ENCODE data around the gene ENTPD6. TPM values are rescaled to one million over a fixed set of nuclear protein-coding genes. Genes with fewer than 3 reads are reported as not detected.
"Not testable (repeated sequence)": the region's sequence is repeated elsewhere in the genome, so short reads cannot be mapped to it uniquely, and the experiment has no call there.

Gene ENTPD6
- 53.5 and 53.6 TPM in 2 replicates for total RNA-seq (2014; rRNA removed; shearing (Covaris generic))

DNA sequence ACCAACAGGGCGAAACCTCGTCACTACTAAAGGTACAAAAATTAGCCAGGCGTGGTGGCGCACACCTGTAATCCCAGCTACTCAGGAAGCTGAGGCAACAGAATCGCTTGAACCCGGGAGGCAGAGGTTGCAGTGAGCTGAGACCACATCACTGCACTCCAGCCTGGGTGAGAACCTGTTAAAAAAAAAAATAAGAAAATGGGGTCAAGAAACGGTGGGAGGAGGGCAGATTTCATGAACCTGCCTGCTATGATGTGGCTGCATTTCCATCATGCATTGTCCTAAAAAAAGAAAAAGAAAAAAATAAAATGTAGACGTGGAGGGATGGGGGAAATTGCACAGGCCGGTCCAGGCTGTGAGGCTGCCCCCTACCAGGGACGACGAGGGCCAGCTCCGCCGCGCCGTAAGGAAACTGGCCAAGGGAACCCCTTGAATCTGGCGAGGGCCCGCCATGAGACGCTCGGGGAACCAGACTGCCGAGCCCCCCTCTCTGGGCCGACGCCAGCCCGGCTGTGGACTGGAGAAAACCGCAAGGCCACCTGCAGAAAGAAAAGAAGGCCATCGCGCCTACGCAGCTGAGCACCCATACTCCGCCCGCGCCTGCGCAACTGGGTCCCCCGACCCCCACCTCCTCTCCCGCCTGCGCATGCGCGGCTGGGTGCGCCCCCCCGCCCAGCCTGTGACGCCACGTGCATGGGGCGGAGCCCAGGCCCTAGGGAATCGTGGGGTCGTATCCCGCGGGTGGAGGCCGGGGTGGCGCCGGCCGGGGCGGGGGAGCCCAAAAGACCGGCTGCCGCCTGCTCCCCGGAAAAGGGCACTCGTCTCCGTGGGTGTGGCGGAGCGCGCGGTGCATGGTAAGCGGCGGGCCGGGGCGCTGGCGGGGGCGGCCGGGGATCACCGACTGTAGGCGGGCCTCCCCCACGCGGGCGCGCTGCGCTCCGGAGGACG lies at the start of gene ENTPD6:
TSS of gene ENTPD6 (plus strand) at position 699 of the 948 bp plus-strand sequence. CDS start 10,825 bp downstream, outside the sequence.
- no peaks in the 10 kb centered on the region for H3K27me3 ChIP-seq
- H3K9me3 ChIP-seq (replicated peaks): no peaks in the 10 kb centered on the region
- H3K36me3 ChIP-seq: no peaks in the 10 kb centered on the region
- peak within 1 kb of the TSS; percentile 53 for H3K27ac ChIP-seq
- H3K4me1 ChIP-seq: peaks cover 8% of the 10 kb centered on the region
- peak within 1 kb of the TSS; percentile 89 for H3K4me3 ChIP-seq
- peak; percentile 93 to 95 for DNase-seq

DNA sequence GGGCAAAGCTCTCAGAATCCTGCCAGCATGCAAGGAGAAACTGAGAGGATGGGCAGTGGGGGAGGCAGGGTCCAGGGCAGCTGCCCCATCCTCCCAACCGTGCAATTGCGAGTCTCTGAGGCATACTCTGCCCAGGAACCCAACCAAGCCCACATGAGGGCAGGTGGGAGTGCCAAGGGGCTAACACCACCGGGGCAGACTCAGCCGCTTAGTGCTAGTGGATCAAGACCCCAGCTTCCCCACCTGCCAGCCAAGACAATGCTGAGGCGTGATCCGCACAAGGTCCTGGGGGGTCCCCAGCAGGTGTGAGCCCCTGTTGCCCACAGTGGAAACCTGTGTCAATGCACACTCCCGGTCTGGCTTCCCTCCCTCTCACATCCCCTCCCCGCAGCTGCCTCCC lies 48.5 kb upstream of the ENTPD6 start:
- Histone ChIP-seq H3K27me3 (0 out of 2 replicates have a peak, but pooled peaks cover 3% of the 10 kb centered on the region), H3K4me1 (no peaks in the 10 kb centered on the region; the same call in 1 of the 2 replicates), H3K27ac (no peak overlapping the region), H3K9me3 (replicated peaks) (no peaks in the 10 kb centered on the region), H3K4me3 (no peak overlapping the region), H3K36me3 (no peaks in the 10 kb centered on the region)
- no peak for DNase-seq

DNA sequence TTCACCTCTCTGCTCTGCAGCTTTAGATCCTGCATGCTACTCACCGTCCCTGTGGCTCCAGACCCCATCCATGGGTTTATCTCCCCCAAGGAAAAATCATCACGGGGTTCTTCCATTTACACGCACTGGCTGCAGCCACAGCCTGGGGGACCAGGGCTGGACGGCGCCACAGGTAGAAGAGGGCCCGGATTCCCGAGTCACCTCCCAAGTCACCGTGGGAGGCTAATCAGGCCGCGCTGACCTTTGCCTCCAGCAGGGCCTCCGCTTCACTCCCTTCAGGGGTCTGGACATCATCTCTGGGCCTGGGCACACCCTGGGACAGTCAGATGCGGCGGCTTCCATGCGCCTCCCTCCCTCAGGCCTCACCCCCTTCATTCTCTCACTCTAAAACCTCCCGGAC lies 47.8 kb upstream of the ENTPD6 start:
- H3K4me1 ChIP-seq: no peaks in the 10 kb centered on the region; the same call in 1 of the 2 replicates
- H3K9me3 ChIP-seq (replicated peaks): no peaks in the 10 kb centered on the region
- H3K36me3 ChIP-seq: no peaks in the 10 kb centered on the region
- H3K27me3 ChIP-seq: 0 out of 2 replicates have a peak, but pooled peaks cover 3% of the 10 kb centered on the region
- no peak overlapping the region for H3K4me3 ChIP-seq
- H3K27ac ChIP-seq: no peak overlapping the region
- no peak for DNase-seq

DNA sequence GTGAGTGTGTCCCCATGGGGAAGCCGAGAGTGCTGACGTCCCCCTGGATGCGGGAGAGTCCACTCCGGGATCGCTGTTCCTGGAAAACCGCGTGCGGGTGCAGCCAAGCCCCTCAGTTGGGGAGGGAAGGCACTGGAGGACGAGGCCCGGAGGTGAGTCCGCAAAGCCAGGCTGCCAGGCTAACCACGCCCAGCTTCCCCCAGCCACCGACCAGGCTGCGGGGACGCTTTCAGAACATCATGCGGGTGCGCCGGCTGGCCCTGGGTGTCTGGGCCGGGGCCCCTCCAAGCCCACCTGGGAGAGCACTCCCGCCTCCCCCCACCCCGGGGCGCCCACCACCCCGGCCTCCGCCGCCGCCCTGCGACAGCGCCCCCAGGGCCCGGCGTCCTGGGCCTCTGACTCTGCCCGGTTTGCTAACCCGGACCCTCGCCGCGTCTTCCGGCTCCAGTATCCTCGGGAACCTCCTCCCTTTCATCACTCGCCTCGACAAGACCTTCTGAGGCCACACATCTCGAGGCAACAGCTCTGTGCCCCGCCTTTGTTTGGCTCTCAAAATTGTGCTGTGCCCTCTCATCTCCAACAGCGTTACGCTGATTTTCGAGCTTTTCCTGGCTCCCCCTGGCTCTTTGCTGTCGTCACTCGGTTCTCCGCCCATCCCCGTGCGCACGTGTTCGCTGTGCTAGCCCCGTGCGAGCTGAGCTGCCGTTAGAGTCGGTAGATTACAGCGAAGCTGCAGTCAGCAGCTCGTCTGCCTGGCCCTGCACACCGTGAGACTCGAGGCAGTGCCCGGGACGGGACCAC lies 47.1 kb upstream of the ENTPD6 start:
- H3K27me3 ChIP-seq: 0 out of 2 replicates have a peak, but pooled peaks cover 3% of the 10 kb centered on the region
- H3K4me1 ChIP-seq: no peaks in the 10 kb centered on the region; the same call in 1 of the 2 replicates
- H3K4me3 ChIP-seq: no peak overlapping the region
- H3K27ac ChIP-seq: no peak overlapping the region
- H3K36me3 ChIP-seq: no peaks in the 10 kb centered on the region
- no peak for DNase-seq
- no peaks in the 10 kb centered on the region for H3K9me3 ChIP-seq (replicated peaks)

DNA sequence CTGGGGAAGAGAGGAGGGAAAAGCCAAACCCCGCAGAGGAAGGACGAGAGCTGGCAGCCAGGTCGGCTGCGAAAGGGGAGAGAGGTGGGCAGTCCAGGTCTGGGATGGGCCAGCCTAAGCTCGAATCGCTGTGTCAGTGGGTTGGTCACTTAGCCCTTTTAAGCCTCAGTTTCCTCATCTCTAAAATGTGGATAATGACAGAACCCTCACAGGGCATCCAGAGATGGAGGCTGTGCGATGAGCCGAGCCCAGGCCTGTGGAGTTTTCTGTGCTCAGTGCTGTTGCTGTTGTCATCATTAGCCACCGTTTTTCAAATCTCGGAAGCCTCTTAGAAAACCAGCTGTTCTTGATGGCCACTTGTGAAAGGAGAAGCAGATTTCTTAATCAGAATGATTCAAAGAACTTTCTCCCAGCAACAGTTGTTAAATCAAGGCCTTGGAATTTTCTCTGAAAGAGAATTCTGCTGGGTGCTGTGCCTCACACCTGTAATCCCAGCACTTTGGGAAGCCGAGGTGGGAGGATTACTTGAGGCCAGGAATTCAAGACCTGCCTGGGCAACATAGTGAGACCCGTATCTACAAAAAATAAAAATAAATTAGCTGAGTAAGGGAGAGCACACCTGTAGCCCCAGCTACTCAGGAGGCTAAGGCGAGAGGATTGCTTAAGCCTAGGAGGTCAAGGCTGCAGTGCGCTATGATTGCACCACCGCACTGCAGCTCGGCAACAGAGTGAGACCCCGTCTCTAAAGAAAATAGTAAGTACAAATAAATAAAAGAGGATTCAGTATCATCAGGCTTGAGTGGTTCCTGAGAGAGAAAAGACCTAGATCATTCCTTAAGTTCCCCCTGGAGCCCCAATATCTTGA lies 46.3 kb upstream of the ENTPD6 start:
- peaks cover 4% of the 10 kb centered on the region; the same call in 1 of the 2 replicates for H3K9me3 ChIP-seq (replicated peaks)
- no peak overlapping the region for H3K4me3 ChIP-seq
- peaks cover 3% of the 10 kb centered on the region; the same call in 1 of the 2 replicates for H3K27me3 ChIP-seq
- H3K36me3 ChIP-seq: no peaks in the 10 kb centered on the region
- no peak for DNase-seq
- no peaks in the 10 kb centered on the region; the same call in 1 of the 2 replicates for H3K4me1 ChIP-seq
- no peak overlapping the region for H3K27ac ChIP-seq

DNA sequence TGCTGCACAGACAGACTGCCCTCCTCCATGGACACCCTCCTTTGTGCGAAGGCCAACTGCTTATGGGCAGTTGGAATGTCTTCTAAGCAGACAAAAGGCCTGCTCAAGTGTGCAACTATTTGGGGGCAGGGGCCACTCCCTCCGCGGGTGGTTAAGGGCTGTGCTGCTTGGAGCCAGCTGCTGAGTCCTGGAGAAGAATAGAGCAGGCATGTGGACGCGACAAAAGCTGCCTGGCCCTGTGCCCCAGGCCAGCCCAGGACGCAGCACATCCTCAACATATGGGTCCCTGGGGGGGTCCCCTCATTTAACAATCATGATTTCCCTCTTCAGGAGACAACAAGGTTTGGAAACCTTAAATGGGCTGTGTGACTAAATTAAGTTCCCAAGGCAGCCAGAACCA lies 45.5 kb upstream of the ENTPD6 start:
- Histone ChIP-seq H3K27ac (no peak overlapping the region), H3K27me3 (peaks cover 3% of the 10 kb centered on the region; the same call in 1 of the 2 replicates), H3K9me3 (replicated peaks) (peaks cover 4% of the 10 kb centered on the region; the same call in 1 of the 2 replicates), H3K4me3 (no peak overlapping the region), H3K36me3 (no peaks in the 10 kb centered on the region), H3K4me1 (no peaks in the 10 kb centered on the region; the same call in 1 of the 2 replicates)
- DNase-seq: no peak

DNA sequence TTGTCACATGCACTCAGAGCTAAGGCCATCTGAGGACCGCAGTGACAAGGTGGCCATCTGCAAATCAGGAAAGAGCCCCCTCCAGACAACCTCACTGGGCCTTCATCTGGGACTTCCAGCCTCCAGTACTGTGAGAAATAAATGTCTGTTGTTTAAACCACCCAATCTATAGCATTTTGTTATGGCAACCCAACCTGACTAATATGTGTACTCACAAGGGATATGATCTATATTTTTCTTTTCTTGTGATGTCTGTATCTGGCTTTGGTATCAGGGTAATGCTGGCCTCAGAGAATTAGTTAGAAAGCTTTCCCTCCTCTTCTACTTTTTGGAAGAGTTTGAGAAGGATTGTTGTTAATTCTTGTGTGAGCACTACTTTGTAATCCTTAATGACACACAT lies 37.5 kb upstream of the ENTPD6 start:
- H3K27ac ChIP-seq: no peak overlapping the region
- no peaks in the 10 kb centered on the region for H3K36me3 ChIP-seq
- DNase-seq: no peak
- no peak overlapping the region for H3K4me3 ChIP-seq
- no peaks in the 10 kb centered on the region for H3K4me1 ChIP-seq
- H3K27me3 ChIP-seq: peaks cover 4% of the 10 kb centered on the region
- peaks cover 4% of the 10 kb centered on the region; the same call in 1 of the 2 replicates for H3K9me3 ChIP-seq (replicated peaks)

DNA sequence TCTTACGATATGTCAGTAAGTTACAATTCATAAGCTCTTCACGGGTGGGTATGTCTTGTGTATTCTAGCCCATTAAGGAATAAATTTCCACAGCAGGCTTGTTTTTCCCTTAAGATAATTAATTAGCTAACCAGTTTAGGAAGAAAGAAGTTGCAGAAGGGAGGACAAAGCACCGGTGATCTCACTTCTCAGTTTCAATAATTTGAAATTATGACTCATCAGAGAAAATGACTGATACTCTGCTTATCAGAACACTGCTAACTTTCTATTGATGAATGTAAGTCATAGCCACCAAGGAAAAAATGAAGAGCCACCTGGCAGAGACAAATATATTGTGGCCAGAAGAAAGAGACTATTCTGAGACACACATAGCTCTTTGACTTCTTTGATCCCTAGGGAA lies 35.0 kb upstream of the ENTPD6 start:
- Histone ChIP-seq H3K9me3 (replicated peaks) (no peaks in the 10 kb centered on the region), H3K27ac (no peak overlapping the region), H3K4me1 (no peaks in the 10 kb centered on the region), H3K4me3 (no peak overlapping the region), H3K36me3 (no peaks in the 10 kb centered on the region), H3K27me3 (peaks cover 4% of the 10 kb centered on the region; the same call in 1 of the 2 replicates)
- no peak for DNase-seq

DNA sequence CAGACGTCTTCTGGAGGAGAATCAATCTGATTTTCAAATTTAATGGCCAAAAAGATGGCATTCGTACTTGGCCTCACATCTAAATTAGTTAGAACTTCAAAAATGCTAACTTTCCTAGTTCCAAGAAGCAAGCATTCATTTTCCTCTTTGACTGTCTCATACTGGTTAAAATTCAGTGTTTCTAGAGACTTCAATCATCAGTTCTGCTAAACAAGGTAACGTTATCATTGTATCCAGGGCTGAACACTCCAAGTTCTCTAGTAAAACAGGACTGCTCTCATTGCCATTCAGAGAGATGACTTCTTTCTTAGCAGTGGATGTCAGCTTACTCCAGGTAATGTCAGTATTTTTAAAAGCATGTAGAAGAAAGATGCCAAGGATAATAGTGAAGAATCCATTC lies 34.6 kb upstream of the ENTPD6 start:
- Histone ChIP-seq H3K36me3 (no peaks in the 10 kb centered on the region), H3K27ac (no peak overlapping the region), H3K9me3 (replicated peaks) (no peaks in the 10 kb centered on the region), H3K4me1 (no peaks in the 10 kb centered on the region), H3K4me3 (no peak overlapping the region), H3K27me3 (peaks cover 4% of the 10 kb centered on the region; the same call in 1 of the 2 replicates)
- DNase-seq: no peak

DNA sequence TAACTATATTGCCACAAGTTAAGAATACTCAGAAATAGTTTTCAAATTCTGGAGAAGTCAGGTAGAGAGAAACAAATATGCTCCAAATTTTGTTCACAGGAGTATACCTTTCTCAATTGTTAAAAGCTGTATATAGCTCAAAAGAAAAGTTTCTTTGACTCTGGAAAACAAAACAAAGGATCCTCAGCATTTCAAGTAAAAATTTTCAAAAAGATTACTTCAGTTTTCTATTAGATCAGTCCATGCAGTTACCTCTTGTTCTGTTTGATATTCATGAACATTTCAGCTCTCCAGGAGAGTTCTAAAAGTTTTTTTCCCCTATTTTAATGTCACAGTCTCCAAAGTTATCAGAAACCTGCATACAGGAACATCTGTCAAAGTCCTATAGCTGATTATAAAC lies 30.4 kb upstream of the ENTPD6 start:
- no peak for DNase-seq
- H3K4me1 ChIP-seq: no peaks in the 10 kb centered on the region
- no peak overlapping the region for H3K4me3 ChIP-seq
- no peaks in the 10 kb centered on the region for H3K9me3 ChIP-seq (replicated peaks)
- no peaks in the 10 kb centered on the region for H3K36me3 ChIP-seq
- no peak overlapping the region for H3K27ac ChIP-seq
- H3K27me3 ChIP-seq: no peaks in the 10 kb centered on the region

DNA sequence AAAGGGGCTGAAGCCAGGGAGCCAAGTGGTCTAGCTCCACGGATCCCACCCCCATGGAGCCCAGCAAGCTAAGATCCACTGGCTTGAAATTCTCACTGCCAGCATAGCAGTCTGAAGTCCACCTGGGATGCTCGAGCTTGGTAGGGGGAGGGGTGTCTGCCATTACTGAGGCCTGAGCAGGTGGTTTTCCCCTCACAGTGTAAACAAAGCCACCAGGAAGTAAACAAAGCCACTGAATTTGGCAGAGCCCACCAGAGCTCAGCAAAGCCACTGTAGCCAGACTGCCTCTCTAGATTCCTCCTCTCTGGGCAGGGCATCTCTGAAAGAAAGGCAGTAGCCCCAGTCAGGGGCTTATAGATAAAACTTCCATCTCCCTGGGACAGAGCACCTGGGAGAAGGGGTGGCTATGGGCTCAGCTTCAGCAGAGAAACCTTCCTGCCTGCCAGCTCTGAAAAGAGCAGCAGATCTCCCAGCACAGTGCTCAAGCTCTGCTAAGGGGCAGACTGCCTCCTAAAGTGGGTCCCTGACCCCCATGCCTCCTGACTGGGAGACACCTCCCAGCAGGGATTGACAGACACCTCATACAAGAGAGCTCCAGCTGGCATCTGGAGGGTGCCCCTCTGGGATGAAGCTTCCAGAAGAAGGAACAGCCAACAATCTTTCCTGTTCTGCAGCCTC lies 29.3 kb upstream of the ENTPD6 start:
- H3K36me3 ChIP-seq; H3K4me3 ChIP-seq; H3K4me1 ChIP-seq; H3K9me3 ChIP-seq (replicated peaks); H3K27me3 ChIP-seq; DNase-seq; H3K27ac ChIP-seq: not testable (repeated sequence)

DNA sequence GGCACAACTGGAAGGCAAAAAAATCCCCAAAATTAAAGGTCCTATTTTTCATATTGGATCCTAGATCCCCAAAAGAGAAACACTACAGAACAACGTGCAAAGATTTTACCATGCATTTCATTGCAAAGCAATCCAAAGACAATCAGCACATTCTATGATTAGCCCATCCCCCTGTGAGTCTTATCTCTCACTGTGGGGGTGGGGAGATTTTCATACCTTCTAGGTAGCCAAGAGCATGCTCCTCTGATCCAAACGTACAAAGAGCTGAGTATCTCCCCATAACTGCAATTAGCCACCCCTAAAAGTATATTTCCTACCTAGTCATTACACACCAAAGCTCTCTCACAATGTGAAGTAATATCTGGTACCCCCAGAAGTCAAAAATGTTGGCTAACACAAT lies 22.2 kb upstream of the ENTPD6 start:
- peaks cover 10% of the 10 kb centered on the region for H3K4me1 ChIP-seq
- no peak overlapping the region for H3K4me3 ChIP-seq
- no peaks in the 10 kb centered on the region for H3K36me3 ChIP-seq
- no peaks in the 10 kb centered on the region for H3K27me3 ChIP-seq
- peaks cover 4% of the 10 kb centered on the region; the same call in 1 of the 2 replicates for H3K9me3 ChIP-seq (replicated peaks)
- no peak overlapping the region for H3K27ac ChIP-seq
- DNase-seq: no peak

DNA sequence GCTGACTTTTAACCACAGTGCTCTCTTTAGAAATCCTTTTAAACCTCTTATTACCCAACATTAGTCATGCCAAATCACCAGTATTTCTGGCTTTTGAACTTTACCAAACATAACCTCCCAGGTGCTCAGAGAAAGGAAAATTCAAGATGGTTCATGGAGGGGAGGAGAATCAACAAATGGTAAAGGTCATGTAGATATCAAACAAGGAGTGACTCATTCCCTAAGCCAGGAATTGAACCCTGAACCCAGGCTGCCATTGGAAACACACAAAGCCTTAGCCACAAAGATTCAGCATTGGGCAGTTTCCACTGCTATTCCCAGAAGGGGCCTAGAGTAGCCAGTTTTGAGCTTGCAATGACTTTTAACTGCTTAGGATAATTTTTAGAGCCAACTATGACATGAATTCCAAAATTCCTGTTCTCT lies 21.6 kb upstream of the ENTPD6 start:
- no peak overlapping the region for H3K27ac ChIP-seq
- DNase-seq: no peak
- no peak overlapping the region for H3K4me3 ChIP-seq
- H3K27me3 ChIP-seq: no peaks in the 10 kb centered on the region
- peaks cover 4% of the 10 kb centered on the region; the same call in 1 of the 2 replicates for H3K9me3 ChIP-seq (replicated peaks)
- H3K4me1 ChIP-seq: peaks cover 14% of the 10 kb centered on the region
- H3K36me3 ChIP-seq: no peaks in the 10 kb centered on the region
